Neural cell (in vitro differentiated cells): ENCODE results near the gene GDF7.

Source experiments
- CTCF ChIP-seq: fragments of 450-650 bp; IDR thresholded peaks from 2 replicates; pipeline ENCODE4 v1.5.1; 2014; ENCODE audit warnings: antibody characterized with exemption, mild to moderate bottlenecking, moderate library complexity; ENCODE audit not compliant: poor library complexity, severe bottlenecking
- SMC3 ChIP-seq: fragments of 450-650 bp; conservative IDR thresholded peaks from 2 replicates; pipeline ENCODE4 v1.6.1; 2014; ENCODE audit warnings: antibody characterized with exemption, mild to moderate bottlenecking, moderate library complexity; ENCODE audit not compliant: poor library complexity
- TF ChIP-seq, protein P1 (sequence below): IDR thresholded peaks from 2 replicates; pipeline ENCODE4 v1.6.1; 2012; ENCODE audit warnings: borderline replicate concordance

GRCh38 chr2:20638646-20639430, 28.1 kb upstream of the GDF7 start:
- TF ChIP-seq, protein P1, sequence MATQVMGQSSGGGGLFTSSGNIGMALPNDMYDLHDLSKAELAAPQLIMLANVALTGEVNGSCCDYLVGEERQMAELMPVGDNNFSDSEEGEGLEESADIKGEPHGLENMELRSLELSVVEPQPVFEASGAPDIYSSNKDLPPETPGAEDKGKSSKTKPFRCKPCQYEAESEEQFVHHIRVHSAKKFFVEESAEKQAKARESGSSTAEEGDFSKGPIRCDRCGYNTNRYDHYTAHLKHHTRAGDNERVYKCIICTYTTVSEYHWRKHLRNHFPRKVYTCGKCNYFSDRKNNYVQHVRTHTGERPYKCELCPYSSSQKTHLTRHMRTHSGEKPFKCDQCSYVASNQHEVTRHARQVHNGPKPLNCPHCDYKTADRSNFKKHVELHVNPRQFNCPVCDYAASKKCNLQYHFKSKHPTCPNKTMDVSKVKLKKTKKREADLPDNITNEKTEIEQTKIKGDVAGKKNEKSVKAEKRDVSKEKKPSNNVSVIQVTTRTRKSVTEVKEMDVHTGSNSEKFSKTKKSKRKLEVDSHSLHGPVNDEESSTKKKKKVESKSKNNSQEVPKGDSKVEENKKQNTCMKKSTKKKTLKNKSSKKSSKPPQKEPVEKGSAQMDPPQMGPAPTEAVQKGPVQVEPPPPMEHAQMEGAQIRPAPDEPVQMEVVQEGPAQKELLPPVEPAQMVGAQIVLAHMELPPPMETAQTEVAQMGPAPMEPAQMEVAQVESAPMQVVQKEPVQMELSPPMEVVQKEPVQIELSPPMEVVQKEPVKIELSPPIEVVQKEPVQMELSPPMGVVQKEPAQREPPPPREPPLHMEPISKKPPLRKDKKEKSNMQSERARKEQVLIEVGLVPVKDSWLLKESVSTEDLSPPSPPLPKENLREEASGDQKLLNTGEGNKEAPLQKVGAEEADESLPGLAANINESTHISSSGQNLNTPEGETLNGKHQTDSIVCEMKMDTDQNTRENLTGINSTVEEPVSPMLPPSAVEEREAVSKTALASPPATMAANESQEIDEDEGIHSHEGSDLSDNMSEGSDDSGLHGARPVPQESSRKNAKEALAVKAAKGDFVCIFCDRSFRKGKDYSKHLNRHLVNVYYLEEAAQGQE: no peak
- no peak for TF ChIP-seq CTCF
- TF ChIP-seq SMC3: no peak
